ENCODE data around the gene GLI1. TPM values are rescaled to one million over a fixed set of nuclear protein-coding genes. Genes with fewer than 3 reads are reported as not detected.
"Not testable (repeated sequence)": the region's sequence is repeated elsewhere in the genome, so short reads cannot be mapped to it uniquely, and the experiment has no call there.

GLI1 gene
- total RNA-seq, 1 donor from 2014 or later: 0.56 TPM

DNA sequence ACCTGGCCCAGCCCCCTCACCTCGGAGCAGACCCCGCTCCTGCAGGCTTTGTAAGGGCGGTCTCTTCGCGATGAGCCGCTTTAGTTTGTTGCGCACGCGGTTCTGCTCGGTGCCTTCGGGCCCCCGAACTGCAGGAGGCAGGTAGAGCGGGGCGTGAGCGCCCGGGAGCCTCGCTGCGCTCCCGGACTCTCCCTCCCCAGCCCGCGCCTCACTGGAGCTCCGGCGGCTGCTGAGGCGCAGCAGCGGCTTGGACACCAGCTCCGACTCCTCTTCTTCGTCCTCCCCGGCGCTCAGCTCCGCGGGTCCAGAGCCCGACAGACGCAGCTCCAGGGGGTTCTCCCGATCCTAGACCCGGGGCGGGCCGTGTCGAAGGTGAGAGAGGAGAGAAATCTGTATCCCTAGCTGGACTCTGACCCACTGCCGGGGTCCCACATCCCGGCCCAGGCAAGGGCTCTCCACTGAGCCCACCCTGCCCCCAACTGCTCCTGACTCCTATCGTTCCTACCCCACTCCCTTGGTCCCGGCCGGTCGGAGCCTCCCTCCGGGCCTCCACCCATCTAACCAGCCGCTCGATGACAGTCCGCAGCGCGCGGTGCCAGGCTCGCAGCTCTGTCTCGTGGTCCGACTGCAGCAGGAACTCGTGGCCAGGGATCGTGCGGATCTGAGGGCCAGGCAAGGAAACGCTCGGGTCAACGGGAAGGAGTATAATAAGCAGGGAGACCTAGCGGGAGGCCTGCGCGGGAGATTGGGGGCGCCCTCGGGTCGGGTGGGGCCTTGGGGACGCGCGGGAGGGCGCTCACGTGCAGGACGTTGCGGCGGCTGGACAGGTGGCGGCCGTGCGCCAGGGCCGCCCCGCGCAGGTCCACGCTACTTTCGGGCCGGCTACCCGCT lies 15.9 kb downstream of the GLI1 start:
- DNase-seq (ENCODE audit: low read depth): peak; percentile 19

DNA sequence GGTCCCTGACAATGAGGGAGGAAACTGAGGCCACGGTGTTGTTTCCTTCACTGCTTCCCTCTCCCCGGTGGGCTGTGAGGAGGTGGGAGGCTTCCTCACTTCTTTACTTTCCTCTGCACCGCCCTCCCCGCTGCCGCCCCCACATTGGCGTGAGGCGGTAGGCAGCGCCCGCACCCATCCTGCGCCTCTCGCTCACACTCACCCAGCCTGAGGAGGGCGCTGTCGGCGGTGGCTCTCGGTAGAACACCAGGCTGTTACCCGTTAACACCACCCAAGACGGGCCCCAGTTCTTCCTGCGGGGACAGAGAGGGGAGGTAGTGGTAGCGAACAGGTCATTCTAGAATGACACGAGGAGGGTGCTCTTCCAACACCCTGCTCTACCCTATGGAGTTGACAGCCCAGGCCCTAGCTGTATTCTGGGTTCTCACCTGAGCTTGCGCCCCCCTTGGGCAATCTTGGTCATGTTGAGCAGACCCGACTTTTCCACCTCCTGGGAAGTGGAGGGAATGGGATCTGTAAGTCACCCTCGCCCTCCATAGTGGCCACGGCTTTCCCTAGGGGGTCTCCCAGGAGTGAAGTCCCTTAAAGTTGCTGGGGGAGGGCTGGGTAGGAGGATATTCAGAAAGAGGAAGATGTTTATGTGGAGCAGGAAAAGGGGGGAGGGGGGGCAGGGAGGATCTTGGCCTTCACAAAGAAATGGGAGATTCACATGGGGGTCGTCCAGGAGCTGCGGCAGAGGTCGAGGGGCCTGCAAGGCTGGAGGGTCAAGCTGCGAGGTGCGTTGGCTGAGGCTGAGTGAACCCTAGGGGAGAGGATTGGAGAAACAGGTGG lies 16.8 kb downstream of the GLI1 start:
- DNase-seq (ENCODE audit: low read depth): no peak

DNA sequence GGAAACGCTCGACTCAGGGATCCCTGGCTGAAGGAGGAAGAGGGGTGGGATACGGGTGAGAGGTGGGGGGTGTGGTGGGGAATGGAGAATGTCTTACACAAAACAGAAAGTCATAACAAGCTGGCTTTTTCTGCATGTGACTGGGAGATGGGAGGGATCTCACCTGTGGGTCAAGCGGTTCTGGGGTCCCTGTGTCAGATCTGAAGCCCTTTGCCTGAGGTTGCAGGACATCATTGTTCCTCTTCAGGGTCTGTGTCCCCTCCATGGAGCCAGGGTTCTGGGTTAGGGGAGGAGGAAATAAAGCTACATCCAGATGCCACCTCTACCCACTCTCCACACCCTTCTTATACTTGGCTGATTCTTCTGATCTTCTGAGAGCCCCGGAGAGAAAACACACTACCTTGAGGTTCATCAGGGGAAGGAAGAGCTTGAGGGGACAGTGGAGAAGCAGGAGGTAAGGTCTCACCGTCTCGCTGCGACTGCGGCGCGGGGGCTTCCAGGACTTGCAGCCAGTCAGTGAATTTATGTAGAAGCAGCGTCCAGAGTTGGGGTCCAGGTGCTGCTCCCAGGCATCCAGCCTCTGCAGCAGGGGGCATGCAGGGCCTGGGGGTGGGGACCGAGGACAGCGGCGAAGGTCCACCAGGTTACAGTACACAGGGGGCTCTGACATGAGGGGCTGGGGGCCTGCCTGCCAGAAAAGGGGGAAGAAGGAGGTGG lies 17.6 kb downstream of the GLI1 start:
- DNase-seq (ENCODE audit: low read depth): no peak

DNA sequence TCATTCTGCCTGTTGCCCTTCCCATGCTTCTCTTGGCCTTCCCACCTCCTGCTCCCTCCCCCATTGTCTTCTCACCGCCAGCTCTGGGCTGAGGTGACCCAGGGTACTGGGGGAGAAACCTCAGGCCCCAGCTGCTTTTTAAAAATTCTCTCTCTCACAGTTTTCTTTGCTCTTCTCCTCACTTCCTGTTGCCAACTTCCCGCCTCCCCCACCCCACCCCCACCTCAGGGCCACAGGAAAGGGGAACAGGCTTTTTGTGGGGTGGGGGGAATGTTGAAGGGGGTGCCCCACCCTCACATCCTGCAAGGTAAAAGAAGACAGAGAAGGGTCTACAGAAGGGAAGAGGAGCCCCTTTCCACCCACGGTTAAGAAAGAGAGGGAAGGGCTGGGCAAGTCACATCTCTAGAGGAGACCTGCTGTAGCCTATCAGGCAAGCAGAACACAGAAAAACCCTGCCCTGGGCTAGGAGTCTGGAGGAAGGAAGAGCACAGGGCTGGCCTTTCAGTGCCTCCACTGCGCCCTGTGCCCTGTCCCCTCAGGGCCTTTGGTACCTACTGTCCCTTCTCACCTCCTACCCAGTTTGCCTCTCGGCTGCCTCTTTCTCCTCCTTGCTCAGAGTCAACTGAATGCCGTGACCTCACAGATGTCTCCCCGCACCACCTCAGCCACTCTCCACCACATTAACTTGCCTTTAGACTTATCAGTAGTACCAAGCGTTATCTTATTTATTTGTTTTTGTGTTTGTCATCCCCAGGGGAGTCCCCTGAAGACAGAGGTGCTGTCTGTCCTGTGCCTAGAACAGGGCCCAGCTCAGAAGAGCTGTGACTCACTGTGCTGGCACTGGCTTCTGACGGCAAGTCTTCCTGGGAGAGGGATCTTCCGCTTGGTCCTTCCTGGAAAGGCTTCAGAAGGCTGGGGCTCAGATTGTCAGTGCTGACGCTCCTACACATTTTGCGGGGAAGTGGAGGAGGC lies 18.4 kb downstream of the GLI1 start:
- DNase-seq (ENCODE audit: low read depth): no peak

DNA sequence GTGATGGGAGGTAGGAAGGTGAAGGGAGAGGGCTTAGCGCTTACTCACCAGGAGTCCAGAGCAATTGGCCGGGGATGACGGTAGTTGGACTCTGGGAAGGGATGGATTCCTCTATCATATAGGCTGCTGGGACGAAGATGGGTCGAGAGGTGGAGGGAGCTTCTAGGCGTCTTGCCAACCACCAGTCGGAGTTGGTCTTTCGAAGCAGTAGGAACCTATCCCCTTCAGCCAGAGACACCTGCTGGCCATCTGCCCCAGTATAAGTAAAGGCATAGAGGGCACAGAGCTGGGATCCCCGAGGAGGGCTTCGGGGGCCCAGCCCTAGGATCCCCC lies 19.4 kb downstream of the GLI1 start:
- no peak for DNase-seq (ENCODE audit: low read depth)

DNA sequence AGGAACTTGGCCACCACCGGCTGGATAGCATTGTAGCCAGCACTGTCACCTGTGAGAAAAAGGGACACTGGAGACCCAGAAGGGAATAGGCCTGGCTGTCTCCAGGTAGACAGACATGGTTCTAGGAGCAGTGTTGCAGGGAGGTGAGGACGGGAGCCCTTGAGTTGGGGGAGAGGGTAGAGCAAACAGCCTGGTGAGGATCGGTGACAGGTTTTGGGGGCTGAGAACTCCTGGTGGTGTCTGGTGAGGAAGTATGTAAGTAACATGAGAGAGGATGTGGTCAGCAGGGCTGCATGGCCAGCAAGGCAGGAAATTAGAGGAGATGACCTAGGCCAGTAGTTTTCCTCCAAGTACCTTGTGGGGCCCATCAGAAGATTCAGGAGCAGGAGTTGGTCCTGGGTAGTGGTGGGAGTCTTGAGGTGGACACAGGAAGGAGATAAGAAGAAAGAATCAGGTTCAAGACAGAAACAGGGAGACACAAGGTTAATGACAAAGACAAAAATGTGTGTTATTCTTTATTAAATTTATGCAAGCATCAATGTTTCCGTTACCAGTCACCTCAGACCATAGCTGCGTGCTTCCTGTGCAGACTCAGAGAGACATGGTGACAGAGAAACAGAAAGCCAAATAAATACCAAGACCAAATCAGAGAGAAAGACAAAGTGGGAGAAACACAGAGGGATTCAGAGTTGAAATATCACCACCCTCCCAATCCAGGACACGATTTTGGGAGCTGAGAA lies 20.0 kb downstream of the GLI1 start, which contains the start of gene ARHGAP9:
Gene ARHGAP9, minus strand, starts transcription at position 491 of the 740 bp plus-strand sequence. Its CDS starts 460 bp downstream, at position 31.
- no peak for DNase-seq (ENCODE audit: low read depth)

DNA sequence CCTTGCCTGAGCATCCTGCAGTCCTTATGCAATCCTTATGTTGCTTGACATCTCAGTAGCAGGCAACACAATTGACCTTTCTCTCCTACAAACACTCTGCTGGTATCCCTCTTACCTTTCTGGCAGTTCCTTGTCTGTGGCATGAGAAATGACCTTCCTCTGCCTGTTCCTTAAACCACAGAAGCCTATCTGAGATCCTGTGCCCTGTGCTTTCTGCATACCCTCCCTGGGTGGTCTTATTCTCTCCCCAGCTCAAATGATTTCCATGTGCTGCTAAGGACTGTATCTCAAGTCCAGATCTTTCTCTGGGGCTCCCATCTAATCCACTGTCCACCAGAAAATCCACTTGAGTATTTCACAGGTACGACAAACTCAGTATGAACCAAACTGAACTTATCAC lies 22.1 kb downstream of the GLI1 start:
- DNase-seq (ENCODE audit: low read depth): no peak

DNA sequence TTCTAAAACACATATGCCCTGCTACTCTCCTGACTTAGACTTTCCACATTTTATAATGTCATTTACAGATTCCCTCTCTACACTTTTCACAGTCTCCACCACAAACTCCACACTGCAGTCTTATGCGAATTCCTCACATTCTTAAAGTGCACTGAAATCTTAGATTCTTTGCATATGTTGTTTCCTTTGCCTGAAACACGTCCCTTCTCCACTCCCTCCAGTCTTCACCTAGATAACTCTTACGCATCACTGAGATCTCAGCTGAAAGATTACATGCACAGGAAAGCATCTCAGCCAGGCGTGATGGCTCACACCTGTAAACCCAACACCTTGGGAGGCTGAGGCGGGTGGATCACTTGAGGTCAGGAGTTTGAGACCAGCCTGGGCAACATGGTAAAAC lies 23.9 kb downstream of the GLI1 start:
- DNase-seq (ENCODE audit: low read depth): no peak

DNA sequence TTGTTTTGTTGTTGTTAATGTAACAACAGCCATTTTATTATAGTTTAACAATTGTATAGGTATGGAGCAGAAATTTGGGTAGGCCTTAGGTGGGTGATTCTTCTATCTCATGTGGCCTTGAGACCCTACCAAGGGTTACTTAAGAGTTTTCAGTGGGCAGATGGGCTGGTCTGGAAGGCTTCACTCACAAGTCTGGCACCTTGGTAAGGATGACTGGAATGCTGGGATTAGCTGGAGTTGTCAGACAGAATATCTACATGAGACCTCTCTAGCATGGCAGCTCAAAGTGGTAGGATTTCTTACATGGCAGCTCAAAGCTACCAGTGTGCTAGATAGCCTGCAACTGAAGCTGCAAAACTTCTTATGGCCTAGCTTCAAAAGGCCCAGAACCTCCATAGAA lies 26.1 kb downstream of the GLI1 start:
- DNase-seq (ENCODE audit: low read depth): no peak

DNA sequence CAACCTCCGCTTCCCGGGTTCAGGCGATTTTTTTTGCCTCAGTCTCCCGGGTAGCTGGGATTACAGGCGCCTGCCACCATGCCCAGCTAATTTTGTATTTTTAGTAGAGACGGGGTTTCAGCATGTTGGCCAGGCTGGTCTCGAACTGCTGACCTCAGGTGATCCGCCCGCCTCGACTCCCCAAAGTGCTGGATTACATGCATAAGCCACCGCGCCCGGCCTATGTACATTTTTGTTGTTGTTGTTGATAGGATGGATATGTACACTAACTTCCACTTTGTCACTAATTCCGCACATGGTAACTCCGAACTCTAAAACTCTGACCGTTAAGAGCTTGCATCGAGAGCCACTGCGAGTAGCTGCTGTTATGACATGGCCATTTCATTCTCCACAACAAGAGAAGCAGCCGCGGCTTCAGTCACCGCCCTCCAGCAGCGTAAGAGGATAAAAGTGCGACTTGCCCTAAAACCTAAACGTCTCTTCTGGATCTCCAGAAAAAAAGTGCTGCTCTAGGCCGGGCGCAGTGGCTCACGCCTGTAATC lies 27.5 kb downstream of the GLI1 start:
- no peak for DNase-seq (ENCODE audit: low read depth)

DNA sequence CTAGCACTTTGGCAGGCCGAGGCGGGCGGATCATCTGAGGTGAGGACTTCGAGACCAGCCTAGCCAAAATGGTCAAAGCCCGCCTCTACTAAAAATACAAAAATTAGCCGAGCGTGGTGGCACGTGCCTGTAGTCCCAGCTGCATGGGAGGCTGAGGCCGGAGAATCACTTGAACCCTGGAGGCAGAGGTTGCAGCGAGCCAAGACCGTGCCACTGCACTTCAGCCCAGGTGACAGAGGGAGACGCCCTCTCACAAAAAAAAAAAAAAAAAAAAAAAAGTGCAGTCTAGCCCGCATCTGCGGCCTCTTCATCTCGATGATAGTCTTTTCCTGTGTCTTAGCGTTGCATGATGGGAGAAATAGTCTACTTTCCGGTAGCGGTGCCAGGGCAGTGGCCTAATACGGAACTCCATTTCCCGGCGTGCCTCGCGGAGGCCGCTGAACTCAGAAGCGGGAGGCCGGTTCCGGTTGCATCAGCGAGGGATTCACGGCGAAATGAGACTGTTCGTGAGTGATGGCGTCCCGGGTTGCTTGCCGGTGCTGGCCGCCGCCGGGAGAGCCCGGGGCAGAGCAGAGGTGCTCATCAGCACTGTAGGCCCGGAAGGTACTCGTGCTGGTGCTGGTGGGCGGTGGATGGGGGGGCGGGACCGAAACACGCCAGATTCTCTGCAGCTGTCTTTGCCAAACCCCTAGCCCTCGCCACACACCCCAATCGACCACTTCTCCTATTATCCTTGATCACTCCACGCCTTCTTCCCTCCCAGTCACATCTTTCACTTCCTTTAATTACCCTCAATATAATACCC lies 28.2 kb downstream of the GLI1 start, which contains the start of gene MARS1:
Gene MARS1, plus strand, starts transcription at position 472 of the 805 bp plus-strand sequence. Its CDS starts 23 bp downstream, at position 495.
- DNase-seq (ENCODE audit: low read depth): peak; percentile 97

DNA sequence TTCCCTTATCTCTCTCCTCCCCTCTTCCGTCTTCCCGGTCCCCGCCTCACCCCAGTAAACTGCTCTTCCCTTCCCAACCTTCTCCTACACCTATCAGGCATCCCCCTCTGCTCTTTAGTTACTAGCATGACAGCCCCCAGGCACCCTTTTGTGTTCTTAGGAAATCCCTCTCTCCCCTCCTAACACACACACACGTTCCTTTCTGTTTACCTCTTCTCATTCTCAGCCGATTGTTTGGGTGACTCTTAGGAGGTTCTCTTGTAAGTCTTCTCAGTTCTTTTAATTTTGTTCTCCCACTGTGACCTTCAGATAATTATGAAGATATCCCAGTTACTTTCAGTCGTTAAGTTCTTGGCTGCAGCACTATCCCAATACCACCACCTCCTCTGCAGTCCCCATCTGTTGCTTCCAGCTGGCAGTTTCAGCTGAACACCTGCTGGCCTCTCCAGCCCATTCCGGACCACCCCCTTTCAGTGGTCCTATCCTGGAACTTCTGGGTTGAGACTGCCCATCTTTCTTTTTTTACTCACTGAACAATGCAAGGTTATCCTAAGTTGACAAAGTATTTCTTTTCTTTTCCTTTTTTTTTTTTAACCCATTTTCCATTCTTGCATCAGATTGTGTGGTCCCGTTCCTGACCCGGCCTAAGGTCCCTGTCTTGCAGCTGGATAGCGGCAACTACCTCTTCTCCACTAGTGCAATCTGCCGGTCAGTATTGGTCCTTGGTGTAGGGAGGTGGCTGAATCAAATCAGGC lies 29.0 kb downstream of the GLI1 start:
- peak; percentile 66 for DNase-seq (ENCODE audit: low read depth)

DNA sequence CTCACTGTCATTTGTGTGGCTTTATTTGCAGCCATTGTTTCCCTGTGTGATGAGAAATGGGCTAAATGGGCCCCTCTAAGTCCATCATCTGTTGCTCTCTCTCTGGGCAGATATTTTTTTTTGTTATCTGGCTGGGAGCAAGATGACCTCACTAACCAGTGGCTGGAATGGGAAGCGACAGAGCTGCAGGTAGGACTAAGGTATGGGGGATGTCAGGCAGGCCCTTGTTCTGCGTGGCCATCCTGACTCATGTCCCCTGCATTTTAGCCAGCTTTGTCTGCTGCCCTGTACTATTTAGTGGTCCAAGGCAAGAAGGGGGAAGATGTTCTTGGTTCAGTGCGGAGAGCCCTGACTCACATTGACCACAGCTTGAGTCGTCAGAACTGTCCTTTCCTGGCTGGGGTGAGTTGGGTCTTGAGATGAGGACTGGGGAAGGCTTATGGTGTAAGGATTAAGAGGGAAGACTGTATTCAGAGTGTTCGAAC lies 29.6 kb downstream of the GLI1 start:
- no peak for DNase-seq (ENCODE audit: low read depth)

DNA sequence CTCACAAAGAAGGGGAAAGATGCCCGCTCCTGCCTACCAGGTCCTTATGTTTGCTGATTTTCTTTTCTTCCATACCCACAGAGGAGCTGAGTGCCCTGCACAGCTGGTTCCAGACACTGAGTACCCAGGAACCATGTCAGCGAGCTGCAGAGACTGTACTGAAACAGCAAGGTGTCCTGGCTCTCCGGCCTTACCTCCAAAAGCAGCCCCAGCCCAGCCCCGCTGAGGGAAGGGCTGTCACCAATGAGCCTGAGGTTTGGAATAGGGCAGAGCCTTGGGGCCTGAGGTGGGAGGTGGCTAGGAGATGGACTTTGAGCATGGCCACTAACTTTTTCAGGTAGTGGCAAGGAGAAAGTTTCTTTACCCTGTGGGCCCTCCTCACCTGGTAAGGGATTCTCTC lies 30.5 kb downstream of the GLI1 start:
- DNase-seq (ENCODE audit: low read depth): no peak

DNA sequence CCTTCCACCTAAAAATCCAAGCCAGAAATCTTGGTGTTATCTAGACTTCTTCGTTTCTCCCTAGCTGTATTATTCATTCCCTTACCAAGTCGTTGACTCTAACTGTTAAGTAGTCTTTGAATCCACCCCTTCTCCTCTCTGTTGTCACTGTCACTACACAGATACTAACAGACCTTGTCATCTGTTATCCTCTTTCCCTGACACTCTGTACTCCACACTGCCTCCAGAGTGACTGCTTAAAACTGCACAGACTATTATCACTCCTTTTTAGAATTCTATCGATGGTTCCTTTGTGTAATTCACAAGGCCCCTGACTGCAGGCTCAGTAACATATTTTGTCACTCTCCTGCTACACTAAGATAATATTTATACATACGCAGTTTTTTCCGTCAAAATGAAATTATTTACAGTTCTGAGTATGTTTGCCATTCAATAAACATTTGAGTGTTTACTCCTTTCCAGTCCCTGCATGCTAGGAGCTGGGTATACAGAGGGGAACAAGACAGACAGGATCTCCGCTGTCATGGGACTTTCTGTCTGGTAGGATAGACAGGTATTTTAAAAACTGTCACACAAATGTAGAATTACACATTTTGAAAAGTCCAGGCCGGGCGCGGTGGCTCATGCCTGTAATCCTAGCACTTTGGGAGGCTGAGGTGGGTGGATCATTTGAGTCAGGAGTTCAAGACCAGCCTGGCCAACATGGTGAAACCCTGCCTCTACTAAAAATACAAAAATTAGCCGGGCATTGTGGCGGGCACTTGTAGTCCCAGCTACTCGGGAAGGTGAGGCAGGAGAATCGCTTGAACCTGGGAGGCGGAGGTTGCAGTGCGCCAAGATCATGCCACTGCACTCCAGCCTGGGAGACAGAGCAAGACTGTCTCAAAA lies 32.1 kb downstream of the GLI1 start:
- no peak for DNase-seq (ENCODE audit: low read depth)

DNA sequence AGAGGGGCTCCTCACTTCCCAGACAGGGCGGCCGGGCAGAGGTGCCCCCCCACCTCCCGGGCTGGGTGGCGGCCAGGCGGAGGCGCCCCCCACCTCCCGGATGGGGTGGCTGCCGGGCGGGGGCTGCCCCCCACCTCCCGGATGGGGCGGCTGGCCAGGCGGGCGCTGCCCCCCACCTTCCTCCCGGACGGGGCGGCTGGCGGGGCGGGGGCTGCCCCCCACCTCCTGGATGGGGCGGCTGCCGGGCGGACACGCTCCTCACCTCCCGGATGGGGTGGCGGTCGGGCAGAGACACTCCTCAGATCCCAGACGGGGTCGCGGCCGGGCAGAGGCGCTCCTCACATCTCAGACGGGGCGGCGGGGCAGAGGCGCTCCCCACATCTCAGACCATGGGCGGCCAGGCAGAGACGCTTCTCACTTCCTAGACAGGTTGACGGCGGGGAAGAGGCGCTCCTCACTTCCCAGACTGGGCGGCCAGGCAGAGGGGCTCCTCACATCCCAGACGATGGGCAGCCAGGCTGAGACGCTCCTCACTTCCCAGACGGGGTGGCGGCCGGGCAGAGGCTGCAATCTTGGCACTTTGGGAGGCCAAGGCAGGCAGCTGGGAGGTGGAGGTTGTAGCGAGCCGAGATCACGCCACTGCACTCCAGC lies 35.6 kb downstream of the GLI1 start:
- DNase-seq (ENCODE audit: low read depth): not testable (repeated sequence)

Data from myocyte (in vitro differentiated cells).